HCT116 (cell line): ENCODE data around the gene ZBTB20. TPM values are rescaled to one million over a fixed set of nuclear protein-coding genes. Genes with fewer than 3 reads are reported as not detected.

Experiments
- ATAC-seq: fragments of 200-7000 bp; cut with Tn5 transposase; 2 replicates; pipeline ENCODE4 v1.9.1; 2020; ENCODE audit warnings: mild to moderate bottlenecking, moderate library complexity
- BruUV-seq: library from RNA; stranded (reverse); fragments of 400-500 nt; replicated peaks from 2 replicates; lab custom pipeline; 2021; lab: Mats Ljungman, UMichigan
- CTCF ChIA-PET: fragments of 300-600 bp; sonication (Branson Sonifier 250); formaldehyde crosslinking; loops from one replicate; lab custom pipeline; 2021; ENCODE audit warnings: antibody characterized with exemption; lab: Charles Lee
- POLR2A ChIA-PET: fragments of 300-600, 350-600 bp; sonication (Branson Sonifier 250); formaldehyde crosslinking; loops from one replicate; lab custom pipeline; 2021; ENCODE audit warnings: antibody characterized with exemption; lab: Charles Lee
- RAD21 ChIA-PET, 2 experiments: fragments of 300-600 bp; sonication (Branson Sonifier 250); formaldehyde crosslinking; loops; one replicate each; lab custom pipeline; 2023; ENCODE audit warnings: low total read pairs in 2 of 2; ENCODE audit not compliant: uncharacterized antibody in 2 of 2, unreplicated experiment in 2 of 2, low non-redundant PET in 1 of 2; lab: Charles Lee
- DNase-seq: peaks from one replicate; pipeline ENCODE4 v3.0.0-alpha.2; 2010; ENCODE audit warnings: low read depth, low spot score
- H2AFZ ChIP-seq: fragments of 200-600 bp; shearing (Covaris generic), sonication (generic); 2 replicates; pipeline ENCODE4 v1.6.1; 2017; ENCODE audit warnings: low read depth, mixed run types, mixed read lengths, antibody characterized with exemption, low read length; ENCODE audit not compliant: poor library complexity, severe bottlenecking
- H3K27ac ChIP-seq: 2 replicates; pipeline ENCODE4 v1.5.1; 2012; ENCODE audit warnings: low read depth, low read length
- H3K27me3 ChIP-seq: fragments of 200-600 bp; sonication (generic); 2 replicates; pipeline ENCODE4 v1.6.1; 2016; ENCODE audit warnings: mixed run types, low read length, mixed read lengths; ENCODE audit not compliant: insufficient read depth
- H3K36me3 ChIP-seq, 2 experiments: fragments of 200-500 bp in 1 of 2; fragments of 200-600 bp in 1 of 2; sonication (Bioruptor generic) in 1 of 2; sonication (generic) in 1 of 2; 2 replicates each; pipeline versions ENCODE4 v1.5.1 to v1.6.1; 2014 to 2016; ENCODE audit warnings: low read length in 2 of 2, inconsistent platforms in 1 of 2, mixed read lengths in 1 of 2, mixed run types in 1 of 2; ENCODE audit not compliant: insufficient read depth in 2 of 2, control insufficient read depth in 1 of 2
- H3K4me1 ChIP-seq, 2 experiments: fragments of 200-600 bp in 1 of 2; sonication (generic) in 1 of 2; 2 replicates each; pipeline versions ENCODE4 v1.5.1 to v1.6.1; 2012 to 2017; ENCODE audit warnings: low read length in 2 of 2, inconsistent platforms in 1 of 2, mild to moderate bottlenecking in 1 of 2, mixed read lengths in 1 of 2, mixed run types in 1 of 2, moderate library complexity in 1 of 2; ENCODE audit not compliant: insufficient read depth in 2 of 2, control insufficient read depth in 1 of 2
- H3K4me2 ChIP-seq: fragments of 200-600 bp; sonication (generic); 2 replicates; pipeline ENCODE4 v1.6.1; 2017; ENCODE audit warnings: mixed run types, low read length, mixed read lengths
- H3K4me3 ChIP-seq, 2 experiments: fragments of 200-600 bp in 1 of 2; sonication (generic) in 1 of 2; replicated peaks in 1 of 2; 2 replicates each; pipeline ENCODE4 v1.5.1; 2011 to 2016; ENCODE audit warnings: low read length in 2 of 2, control low read depth in 1 of 2, low read depth in 1 of 2, mild to moderate bottlenecking in 1 of 2, mixed read lengths in 1 of 2, mixed run types in 1 of 2
- H3K79me2 ChIP-seq: fragments of 200-600 bp; sonication (generic); 2 replicates; pipeline ENCODE4 v1.6.1; 2017; ENCODE audit warnings: mild to moderate bottlenecking, mixed run types, low read length, moderate library complexity, mixed read lengths; ENCODE audit not compliant: insufficient read depth
- H3K9ac ChIP-seq: fragments of 200-600 bp; sonication (generic); 2 replicates; pipeline ENCODE4 v1.6.1; 2016; ENCODE audit warnings: low read length, mixed read lengths
- H3K9me2 ChIP-seq: fragments of 200-600 bp; sonication (generic), shearing (Covaris generic); 2 replicates; pipeline ENCODE4 v1.6.1; 2017; ENCODE audit warnings: mixed run types, mild to moderate bottlenecking, moderate library complexity; ENCODE audit not compliant: insufficient read depth
- H3K9me3 ChIP-seq, 2 experiments: fragments of 200-500 bp in 1 of 2; fragments of 200-600 bp in 1 of 2; sonication (Bioruptor generic) in 1 of 2; sonication (generic) in 1 of 2; 2 replicates each; pipeline ENCODE4 v1.6.1; 2014 to 2017; ENCODE audit warnings: low read length in 2 of 2, mixed read lengths in 2 of 2, inconsistent platforms in 1 of 2, low read depth in 1 of 2, mild to moderate bottlenecking in 1 of 2, mixed run types in 1 of 2, moderate library complexity in 1 of 2; ENCODE audit not compliant: control insufficient read depth in 1 of 2, insufficient read depth in 1 of 2
- H4K20me1 ChIP-seq: fragments of 200-600 bp; sonication (generic), shearing (Covaris generic); 2 replicates; pipeline ENCODE4 v1.6.1; 2017; ENCODE audit warnings: mixed run types, mild to moderate bottlenecking, moderate library complexity; ENCODE audit not compliant: insufficient read depth
- ATF3 ChIP-seq: IDR thresholded peaks from 2 replicates; pipeline ENCODE4 v1.6.1; 2012
- CBX3 ChIP-seq: IDR thresholded peaks from 2 replicates; pipeline ENCODE4 v1.6.1; 2012; ENCODE audit warnings: low read depth
- CEBPB ChIP-seq: IDR thresholded peaks from 2 replicates; pipeline ENCODE4 v1.6.1; 2012; ENCODE audit warnings: low read depth
- CTCF ChIP-seq, 3 experiments: fragments of 200-600 bp in 1 of 3; sonication (generic) in 1 of 3; IDR thresholded peaks in 2 of 3; conservative IDR thresholded peaks in 1 of 3; 2 replicates each; pipeline ENCODE4 v1.5.1; 2012 to 2017; ENCODE audit warnings: low read depth in 2 of 3, low read length in 2 of 3, antibody characterized with exemption in 1 of 3, borderline replicate concordance in 1 of 3, control low read depth in 1 of 3, mild to moderate bottlenecking in 1 of 3, mixed read lengths in 1 of 3, mixed run types in 1 of 3, moderate library complexity in 1 of 3; ENCODE audit not compliant: insufficient read depth in 1 of 3
- EGR1 ChIP-seq: IDR thresholded peaks from 2 replicates; pipeline ENCODE4 v1.6.1; 2012; ENCODE audit warnings: low read depth
- ELF1 ChIP-seq: IDR thresholded peaks from 2 replicates; pipeline ENCODE4 v1.6.1; 2012; ENCODE audit warnings: low read depth, borderline replicate concordance
- EZH2phosphoT487 ChIP-seq: fragments of 200-600 bp; IDR thresholded peaks from 2 replicates; pipeline ENCODE4 v1.6.1; 2018; ENCODE audit warnings: antibody characterized with exemption, borderline replicate concordance
- FOSL1 ChIP-seq: IDR thresholded peaks from 2 replicates; pipeline ENCODE4 v1.6.1; 2012; ENCODE audit warnings: low read depth
- JUND ChIP-seq: IDR thresholded peaks from 2 replicates; pipeline ENCODE4 v1.6.1; 2012
- POLR2AphosphoS5 ChIP-seq: IDR thresholded peaks from 2 replicates; pipeline ENCODE4 v1.6.1; 2011; ENCODE audit warnings: mild to moderate bottlenecking, low read depth, low read length, moderate library complexity
- RAD21 ChIP-seq: IDR thresholded peaks from 2 replicates; pipeline ENCODE4 v1.6.1; 2012; ENCODE audit warnings: low read depth, mild to moderate bottlenecking
- SIN3A ChIP-seq: IDR thresholded peaks from 2 replicates; pipeline ENCODE4 v1.6.1; 2012; ENCODE audit warnings: low read depth
- SP1 ChIP-seq: IDR thresholded peaks from 2 replicates; pipeline ENCODE4 v1.6.1; 2012; ENCODE audit warnings: low read depth
- SRF ChIP-seq: IDR thresholded peaks from 2 replicates; pipeline ENCODE4 v1.6.1; 2012; ENCODE audit warnings: low read depth
- YY1 ChIP-seq: IDR thresholded peaks from 2 replicates; pipeline ENCODE4 v1.6.1; 2011; ENCODE audit warnings: low read length, low read depth, moderate library complexity, mild to moderate bottlenecking; ENCODE audit not compliant: insufficient replicate concordance; ENCODE audit errors: extremely low read depth
- ZBTB33 ChIP-seq: IDR thresholded peaks from 2 replicates; pipeline ENCODE4 v1.6.1; 2011; ENCODE audit warnings: mild to moderate bottlenecking, low read length, moderate library complexity; ENCODE audit not compliant: insufficient replicate concordance; ENCODE audit errors: extremely low read depth
- ZFX ChIP-seq: fragments of 450-650 bp; IDR thresholded peaks from 2 replicates; pipeline ENCODE4 v1.6.1; 2017
- ZNF274 ChIP-seq: fragments of 200-500 bp; sonication (Bioruptor generic); IDR thresholded peaks from 2 replicates; pipeline ENCODE4 v1.6.1; 2014; ENCODE audit warnings: mild to moderate bottlenecking, low read depth, low read length, inconsistent platforms
- intact Hi-C: fragments of 100-400 bp; cut with micrococcal nuclease; formaldehyde crosslinking; loops from 2 replicates; pipeline ENCODE4 v1.10.0; 2022
- total RNA-seq: library from RNA; stranded (reverse); gene quantifications from one replicate; pipeline ENCODE4 v1.2.1, GENCODE V29; 2021; ENCODE audit not compliant: unreplicated experiment
- TF ChIP-seq, protein P1 (sequence below): IDR thresholded peaks from 2 replicates; pipeline ENCODE4 v1.6.1; 2012; ENCODE audit warnings: low read depth

ZBTB20 gene
- total RNA-seq, 1 experiment from 2014 or later, result 42.1 TPM

DNA sequence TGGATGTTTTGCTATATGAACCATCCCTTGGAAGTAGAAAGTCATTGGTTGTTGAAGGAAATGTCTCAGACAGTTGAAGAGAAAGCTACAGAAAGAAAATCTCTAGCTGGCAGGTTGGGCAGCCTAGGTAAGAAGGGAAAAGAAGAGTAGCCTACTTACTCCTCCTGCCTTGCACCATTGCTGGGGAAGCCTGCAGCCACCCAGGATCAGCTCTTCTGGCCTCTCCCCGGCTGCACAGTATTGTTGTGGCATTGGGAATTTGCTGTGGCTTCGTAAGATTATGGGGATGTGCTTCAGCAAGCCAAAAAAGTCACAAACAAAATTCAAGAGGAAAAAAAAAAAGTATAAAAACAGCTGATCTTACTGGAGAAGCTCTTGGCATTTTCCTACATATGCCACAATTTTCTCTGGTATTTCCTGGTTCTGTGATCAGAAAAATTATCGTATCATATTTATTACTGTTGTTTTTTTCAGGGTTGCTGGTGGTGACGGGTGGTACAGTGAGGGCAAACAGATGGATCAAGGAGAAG lies 699.1 kb downstream of the ZBTB20 start:
- H3K4me3 ChIP-seq, result no peak overlapping the region
- H3K36me3 ChIP-seq, result no peaks in the 10 kb centered on the region
- CTCF ChIA-PET, result no interaction called here
- DNase-seq, result no peak
- no peaks in the 10 kb centered on the region for H3K9me2 ChIP-seq
- peaks cover 1 to 38% of the 10 kb centered on the region in 2 experiments for H3K4me1 ChIP-seq
- H3K9me3 ChIP-seq, result no peaks in the 10 kb centered on the region
- no TSS peak for BruUV-seq
- no peak overlapping the region for H3K9ac ChIP-seq
- H3K27me3 ChIP-seq, result no peaks in the 10 kb centered on the region
- peaks cover 95% of the 10 kb centered on the region for H3K79me2 ChIP-seq
- TF ChIP-seq CEBPB, result no peak
- TF ChIP-seq SP1, result no peak
- no peak for TF ChIP-seq CTCF (IDR thresholded peaks at IDR 0.05 in 2 of 3, conservative IDR thresholded peaks at IDR 0.05 in 1 of 3; ENCODE audit: borderline replicate concordance in 1 of 3, insufficient read depth in 1 of 3, low read depth in 2 of 3, low read length in 2 of 3)
- TF ChIP-seq ZNF274, result no peak
- no peak for TF ChIP-seq FOSL1
- TF ChIP-seq SIN3A, result no peak
- TF ChIP-seq ZBTB33, result no peak
- TF ChIP-seq SRF, result no peak
- no peak for TF ChIP-seq RAD21
- TF ChIP-seq EZH2phosphoT487, result no peak
- TF ChIP-seq, protein P1, sequence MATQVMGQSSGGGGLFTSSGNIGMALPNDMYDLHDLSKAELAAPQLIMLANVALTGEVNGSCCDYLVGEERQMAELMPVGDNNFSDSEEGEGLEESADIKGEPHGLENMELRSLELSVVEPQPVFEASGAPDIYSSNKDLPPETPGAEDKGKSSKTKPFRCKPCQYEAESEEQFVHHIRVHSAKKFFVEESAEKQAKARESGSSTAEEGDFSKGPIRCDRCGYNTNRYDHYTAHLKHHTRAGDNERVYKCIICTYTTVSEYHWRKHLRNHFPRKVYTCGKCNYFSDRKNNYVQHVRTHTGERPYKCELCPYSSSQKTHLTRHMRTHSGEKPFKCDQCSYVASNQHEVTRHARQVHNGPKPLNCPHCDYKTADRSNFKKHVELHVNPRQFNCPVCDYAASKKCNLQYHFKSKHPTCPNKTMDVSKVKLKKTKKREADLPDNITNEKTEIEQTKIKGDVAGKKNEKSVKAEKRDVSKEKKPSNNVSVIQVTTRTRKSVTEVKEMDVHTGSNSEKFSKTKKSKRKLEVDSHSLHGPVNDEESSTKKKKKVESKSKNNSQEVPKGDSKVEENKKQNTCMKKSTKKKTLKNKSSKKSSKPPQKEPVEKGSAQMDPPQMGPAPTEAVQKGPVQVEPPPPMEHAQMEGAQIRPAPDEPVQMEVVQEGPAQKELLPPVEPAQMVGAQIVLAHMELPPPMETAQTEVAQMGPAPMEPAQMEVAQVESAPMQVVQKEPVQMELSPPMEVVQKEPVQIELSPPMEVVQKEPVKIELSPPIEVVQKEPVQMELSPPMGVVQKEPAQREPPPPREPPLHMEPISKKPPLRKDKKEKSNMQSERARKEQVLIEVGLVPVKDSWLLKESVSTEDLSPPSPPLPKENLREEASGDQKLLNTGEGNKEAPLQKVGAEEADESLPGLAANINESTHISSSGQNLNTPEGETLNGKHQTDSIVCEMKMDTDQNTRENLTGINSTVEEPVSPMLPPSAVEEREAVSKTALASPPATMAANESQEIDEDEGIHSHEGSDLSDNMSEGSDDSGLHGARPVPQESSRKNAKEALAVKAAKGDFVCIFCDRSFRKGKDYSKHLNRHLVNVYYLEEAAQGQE, result no peak
- TF ChIP-seq POLR2AphosphoS5, result no peak
- no peak for TF ChIP-seq ATF3
- no peak for TF ChIP-seq JUND
- no peak for TF ChIP-seq ELF1
- TF ChIP-seq CBX3, result no peak
- no peak for TF ChIP-seq EGR1
- no peak for TF ChIP-seq ZFX
- TF ChIP-seq YY1, result no peak
- intact Hi-C loops, result no loop called here
- H3K27ac ChIP-seq, result no peak overlapping the region
- no peak overlapping the region for H2AFZ ChIP-seq
- POLR2A ChIA-PET, result no interaction called here
- no peak for ATAC-seq
- H4K20me1 ChIP-seq, result no peaks in the 10 kb centered on the region
- H3K4me2 ChIP-seq, result no peak overlapping the region
- RAD21 ChIA-PET, result no interaction called here
